HUES64 (cell line): ENCODE data around the gene TMEM171.

Experiments used
- H3K27ac ChIP-seq: 2 replicates; pipeline ENCODE4 v1.7.0; 2013; ENCODE audit warnings: low read depth, low read length, inconsistent platforms
- H3K27me3 ChIP-seq: 2 replicates; pipeline ENCODE4 v1.6.1; 2013; ENCODE audit warnings: mild to moderate bottlenecking, low read length; ENCODE audit not compliant: insufficient read depth
- H3K36me3 ChIP-seq: 2 replicates; pipeline ENCODE4 v1.6.1; 2013; ENCODE audit warnings: mild to moderate bottlenecking, low read length; ENCODE audit not compliant: insufficient read depth
- H3K4me1 ChIP-seq: 2 replicates; pipeline ENCODE4 v1.6.1; 2013; ENCODE audit warnings: mild to moderate bottlenecking, low read length, moderate library complexity; ENCODE audit not compliant: insufficient read depth
- H3K4me3 ChIP-seq: 2 replicates; pipeline ENCODE4 v1.5.1; 2013; ENCODE audit warnings: mild to moderate bottlenecking, low read length, moderate library complexity
- H3K9ac ChIP-seq: 2 replicates; pipeline ENCODE4 v1.6.1; 2013; ENCODE audit warnings: mild to moderate bottlenecking, low read depth, low read length
- H3K9me3 ChIP-seq: 2 replicates; pipeline ENCODE4 v1.6.1; 2013; ENCODE audit warnings: low read depth, low read length; ENCODE audit not compliant: insufficient read depth
- whole genome bisulfite sequencing: fragments of 150-250, 120-280 bp; methylation state at CpG from one replicate; pipeline ENCODE4 v1.1.7; 2013; ENCODE audit warnings: missing lambda C conversion rate; 5-methylcytosine and 5-hydroxymethylcytosine counted together

TMEM171 gene

DNA sequence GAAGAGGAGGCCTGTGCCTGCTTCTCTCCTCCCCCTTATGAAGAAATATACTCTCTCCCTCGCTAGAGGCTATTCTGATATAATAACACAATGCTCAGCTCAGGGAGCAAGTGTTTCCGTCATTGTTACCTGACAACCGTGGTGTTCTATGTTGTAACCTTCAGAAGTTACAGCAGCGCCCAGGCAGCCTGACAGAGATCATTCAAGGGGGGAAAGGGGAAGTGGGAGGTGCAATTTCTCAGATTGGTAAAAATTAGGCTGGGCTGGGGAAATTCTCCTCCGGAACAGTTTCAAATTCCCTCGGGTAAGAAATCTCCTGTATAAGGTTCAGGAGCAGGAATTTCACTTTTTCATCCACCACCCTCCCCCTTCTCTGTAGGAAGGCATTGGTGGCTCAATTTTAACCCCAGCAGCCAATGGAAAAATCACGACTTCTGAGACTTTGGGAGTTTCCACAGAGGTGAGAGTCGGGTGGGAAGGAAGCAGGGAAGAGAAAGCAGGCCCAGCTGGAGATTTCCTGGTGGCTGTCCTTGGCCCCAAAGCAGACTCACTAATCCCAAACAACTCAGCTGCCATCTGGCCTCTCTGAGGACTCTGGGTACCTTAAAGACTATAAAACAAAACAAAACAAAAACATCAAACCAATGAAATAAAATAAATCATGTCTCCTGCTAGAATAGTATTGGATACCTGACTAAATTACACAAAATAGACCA is 53.9 kb downstream of the TMEM171 start:
- Histone ChIP-seq H3K27me3 (no peaks in the 10 kb centered on the region), H3K9ac (no peak overlapping the region), H3K4me3 (no peak overlapping the region), H3K36me3 (no peaks in the 10 kb centered on the region), H3K9me3 (no peaks in the 10 kb centered on the region), H3K27ac (no peak overlapping the region), H3K4me1 (0 out of 2 replicates have a peak, but pooled peaks cover 6% of the 10 kb centered on the region)
- WGBS: 67% methylated on average over 8 of the region's 8 CpGs

DNA sequence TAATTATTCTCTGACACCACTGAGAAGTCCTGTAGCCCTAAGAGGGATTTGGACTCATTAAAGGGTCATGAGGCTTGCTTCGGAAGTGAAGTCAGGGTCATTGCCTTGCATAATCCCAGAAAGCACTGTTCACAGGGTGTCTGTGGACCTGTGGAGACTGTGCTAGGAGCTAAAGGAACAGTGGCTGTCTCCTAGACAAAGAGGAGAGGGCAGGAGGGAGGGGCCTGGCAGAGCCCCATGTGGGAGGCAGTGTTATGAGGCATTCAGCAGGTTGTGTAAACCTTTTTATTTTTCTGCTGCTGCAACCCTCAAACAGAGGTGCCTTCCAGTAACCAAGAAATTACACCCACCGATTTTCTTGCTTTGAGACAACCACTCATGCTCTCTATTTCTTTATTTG is 55.9 kb downstream of the TMEM171 start:
- Histone ChIP-seq H3K4me3 (no peak overlapping the region), H3K27ac (no peak overlapping the region), H3K36me3 (no peaks in the 10 kb centered on the region), H3K9me3 (no peaks in the 10 kb centered on the region), H3K4me1 (0 out of 2 replicates have a peak, but pooled peaks cover under 1% of the 10 kb centered on the region), H3K27me3 (no peaks in the 10 kb centered on the region), H3K9ac (no peak overlapping the region)
- 89% methylated on average over 2 of the region's 2 CpGs for WGBS

DNA sequence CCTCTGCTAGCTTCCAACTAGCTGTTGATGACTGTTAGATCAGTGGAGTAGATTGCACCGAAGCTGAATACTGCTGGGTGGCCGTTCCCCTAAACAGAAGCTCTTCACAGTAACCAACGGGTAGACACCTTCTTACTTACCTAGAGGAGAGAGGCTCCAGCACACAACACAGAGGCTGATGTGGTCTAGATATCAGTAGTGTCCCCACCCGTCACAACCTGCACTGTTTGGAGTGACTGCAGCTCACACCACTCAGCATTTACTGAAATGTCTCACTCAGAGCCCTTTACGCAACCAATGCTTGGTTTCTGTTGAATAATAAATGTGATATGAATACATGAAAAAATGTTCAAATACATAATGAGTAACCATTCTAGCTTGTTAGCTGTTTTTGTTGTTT is 57.9 kb downstream of the TMEM171 start:
- Histone ChIP-seq H3K4me3 (no peak overlapping the region), H3K27ac (no peak overlapping the region), H3K27me3 (no peaks in the 10 kb centered on the region), H3K9me3 (no peaks in the 10 kb centered on the region), H3K9ac (no peak overlapping the region), H3K4me1 (no peaks in the 10 kb centered on the region), H3K36me3 (no peaks in the 10 kb centered on the region)
- WGBS: 90% methylated on average over 5 of the region's 5 CpGs

DNA sequence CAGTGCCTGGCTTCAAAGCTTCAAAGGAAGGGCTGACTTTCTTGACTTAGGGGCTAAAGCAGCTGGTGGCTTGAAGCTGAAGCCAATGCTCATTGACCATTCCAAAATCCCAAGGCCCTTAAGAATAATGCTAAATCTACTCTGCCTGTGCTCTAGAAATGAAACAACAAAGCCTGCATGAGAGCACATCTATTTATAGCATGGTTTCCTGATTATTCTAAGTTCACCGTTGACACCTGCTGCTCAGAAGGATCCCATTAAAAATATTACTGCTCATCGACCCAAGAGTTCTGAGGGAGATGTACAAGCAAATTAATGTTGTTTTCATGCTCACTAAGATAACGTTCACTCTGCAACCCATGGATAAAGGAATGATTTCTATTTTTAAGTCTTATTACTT is 59.4 kb downstream of the TMEM171 start:
- Histone ChIP-seq H3K27ac (no peak overlapping the region), H3K36me3 (no peaks in the 10 kb centered on the region), H3K4me1 (no peaks in the 10 kb centered on the region), H3K4me3 (no peak overlapping the region), H3K9ac (no peak overlapping the region), H3K9me3 (peaks cover 5% of the 10 kb centered on the region; the same call in 1 of the 2 replicates), H3K27me3 (no peaks in the 10 kb centered on the region)
- 98% methylated on average over 3 of the region's 3 CpGs for WGBS

DNA sequence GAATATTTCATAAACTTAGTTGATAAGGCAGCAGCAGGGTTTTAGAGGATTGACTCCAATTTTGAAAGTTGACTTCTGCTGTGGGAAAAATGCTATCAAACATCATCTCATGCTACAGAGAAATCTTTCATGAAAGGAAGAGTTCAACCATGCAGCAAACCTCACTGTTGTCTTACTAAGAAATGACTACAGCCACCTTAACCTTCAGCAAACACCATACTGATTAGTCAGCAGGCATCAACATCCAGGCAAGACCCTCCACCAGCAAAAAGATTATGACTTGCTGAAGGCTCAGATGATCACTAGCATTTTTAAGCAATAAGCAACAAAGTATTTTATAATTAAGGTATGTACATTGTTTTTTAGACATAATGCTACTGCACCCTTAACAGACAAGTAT is 60.2 kb downstream of the TMEM171 start:
- no peaks in the 10 kb centered on the region for H3K4me1 ChIP-seq
- H3K9me3 ChIP-seq: peaks cover 11% of the 10 kb centered on the region

More for the DNA sequence above, 60.2 kb downstream of the TMEM171 start:
- Histone ChIP-seq H3K9ac (no peak overlapping the region), H3K36me3 (no peaks in the 10 kb centered on the region), H3K4me3 (no peak overlapping the region), H3K27me3 (no peaks in the 10 kb centered on the region), H3K27ac (no peak overlapping the region)
